RWPE2 (cell line): Measurements from ENCODE around the gene DVL1.

Source experiments
- ATAC-seq: fragments of 200-7000 bp; cut with Tn5 transposase; 3 replicates; pipeline ENCODE4 v1.9.1; 2021; ENCODE audit warnings: low read depth
- DNase-seq: peaks from one replicate; pipeline ENCODE4 v3.0.0-alpha.2; 2020; ENCODE audit warnings: low spot score
- H3K27ac ChIP-seq: fragments of 450-650 bp; 2 replicates; pipeline ENCODE4 v1.5.1; 2017; ENCODE audit warnings: mild to moderate bottlenecking; ENCODE audit not compliant: poor library complexity, severe bottlenecking
- H3K27me3 ChIP-seq: fragments of 250-450 bp; sonication (Bioruptor Pico); 2 replicates; pipeline ENCODE4 v1.5.1; 2021; ENCODE audit warnings: mild to moderate bottlenecking, moderate library complexity; ENCODE audit not compliant: insufficient read depth, poor library complexity, severe bottlenecking
- H3K36me3 ChIP-seq: fragments of 250-450 bp; sonication (Bioruptor Pico); 2 replicates; pipeline ENCODE4 v1.5.1; 2020; ENCODE audit warnings: low read depth, mild to moderate bottlenecking, moderate library complexity
- H3K4me1 ChIP-seq: fragments of 250-450 bp; sonication (Bioruptor Pico); 2 replicates; pipeline ENCODE4 v1.5.1; 2021; ENCODE audit warnings: mild to moderate bottlenecking, moderate library complexity; ENCODE audit not compliant: insufficient read depth, poor library complexity, severe bottlenecking
- H3K4me3 ChIP-seq: fragments of 250-450 bp; sonication (Bioruptor Pico); 2 replicates; pipeline ENCODE4 v1.5.1; 2021; ENCODE audit warnings: mild to moderate bottlenecking, moderate library complexity; ENCODE audit not compliant: severe bottlenecking
- H3K9me3 ChIP-seq: fragments of 250-450 bp; sonication (Bioruptor Pico); 2 replicates; pipeline ENCODE4 v1.5.1; 2021; ENCODE audit warnings: mild to moderate bottlenecking, moderate library complexity; ENCODE audit not compliant: severe bottlenecking
- CTCF ChIP-seq: fragments of 450-650 bp; IDR thresholded peaks from one replicate; pipeline ENCODE4 v1.5.1; 2017; ENCODE audit warnings: mild to moderate bottlenecking, moderate library complexity; ENCODE audit not compliant: poor library complexity, severe bottlenecking

DVL1 gene

GRCh38 chr1:1294250-1294890 lies 54.8 kb downstream of the DVL1 start:
- Histone ChIP-seq H3K36me3 (no peaks in the 10 kb centered on the region), H3K27me3 (no peaks in the 10 kb centered on the region), H3K9me3 (no peaks in the 10 kb centered on the region), H3K4me3 (no peak overlapping the region), H3K4me1 (no peaks in the 10 kb centered on the region), H3K27ac (no peak overlapping the region)
- DNase-seq (no peak), ATAC-seq (no peak)
- TF ChIP-seq CTCF, result no peak

GRCh38 chr1:1293263-1294249 lies 55.7 kb downstream of the DVL1 start:
- no peak for TF ChIP-seq CTCF
- ATAC-seq (no peak), DNase-seq (no peak)
- Histone ChIP-seq H3K4me3 (no peak overlapping the region), H3K36me3 (no peaks in the 10 kb centered on the region), H3K4me1 (no peaks in the 10 kb centered on the region), H3K9me3 (no peaks in the 10 kb centered on the region), H3K27ac (no peak overlapping the region), H3K27me3 (no peaks in the 10 kb centered on the region)

GRCh38 chr1:1292851-1293250 lies 56.4 kb downstream of the DVL1 start:
- Histone ChIP-seq H3K36me3 (no peaks in the 10 kb centered on the region), H3K4me3 (no peak overlapping the region), H3K9me3 (no peaks in the 10 kb centered on the region), H3K4me1 (no peaks in the 10 kb centered on the region), H3K27me3 (no peaks in the 10 kb centered on the region), H3K27ac (no peak overlapping the region)
- DNase-seq (no peak), ATAC-seq (no peak)
- no peak for TF ChIP-seq CTCF

GRCh38 chr1:1292442-1292779 lies 56.8 kb downstream of the DVL1 start:
- DNase-seq (no peak), ATAC-seq (no peak)
- no peaks in the 10 kb centered on the region for H3K36me3 ChIP-seq
- H3K27ac ChIP-seq, result no peak overlapping the region
- H3K4me3 ChIP-seq, result no peak overlapping the region
- H3K9me3 ChIP-seq, result no peaks in the 10 kb centered on the region
- H3K4me1 ChIP-seq, result no peaks in the 10 kb centered on the region
- no peak for TF ChIP-seq CTCF
- no peaks in the 10 kb centered on the region for H3K27me3 ChIP-seq
